Measurements from ENCODE around the gene DEFB132.
A peak's percentile ranks its signal among the peaks of the same experiment; 100 is the strongest.
"Not testable (repeated sequence)": the region's sequence is repeated elsewhere in the genome, so short reads cannot be mapped to it uniquely, and the experiment has no call there.

DEFB132 gene

GRCh38 chr20:257419-257818, at the start of gene DEFB132:
Gene DEFB132, plus strand, starts transcription at chr20:257724. Its CDS starts 55 bp downstream, at chr20:257779.
- DNase-seq (ENCODE audit: low spot score) = no peak

GRCh38 chr20:208942-209566, 48.5 kb upstream of the DEFB132 start:
- peak; percentile 54 for DNase-seq (ENCODE audit: low spot score)

- no peak for DNase-seq (ENCODE audit: low spot score)
Measured at GRCh38 chr20:210809-211502, 46.6 kb upstream of the DEFB132 start.

- DNase-seq (ENCODE audit: low spot score) = no peak
Measured at GRCh38 chr20:214383-214782, 43.1 kb upstream of the DEFB132 start.

GRCh38 chr20:215796-216195, 41.7 kb upstream of the DEFB132 start:
- no peak for DNase-seq (ENCODE audit: low spot score)

GRCh38 chr20:217266-217665, 40.3 kb upstream of the DEFB132 start:
- no peak for DNase-seq (ENCODE audit: low spot score)

- DNase-seq (ENCODE audit: low spot score) = peak; percentile 30
Measured at GRCh38 chr20:219290-220115, 38.0 kb upstream of the DEFB132 start.

- no peak for DNase-seq (ENCODE audit: low spot score)
Measured at GRCh38 chr20:221258-221830, 36.2 kb upstream of the DEFB132 start.

GRCh38 chr20:225879-226278, 31.6 kb upstream of the DEFB132 start:
- DNase-seq (ENCODE audit: low spot score) = not testable (repeated sequence)

GRCh38 chr20:226958-227357, 30.6 kb upstream of the DEFB132 start, which contains the start of gene DEFB129:
Gene DEFB129, plus strand, starts transcription at chr20:227258. Its CDS starts 31 bp downstream, at chr20:227289.
- no peak for DNase-seq (ENCODE audit: low spot score)

GRCh38 chr20:227439-228105, 30.0 kb upstream of the DEFB132 start:
- no peak for DNase-seq (ENCODE audit: low spot score)

- peak; percentile 15 for DNase-seq (ENCODE audit: low spot score)
Measured at GRCh38 chr20:235891-236290, 21.6 kb upstream of the DEFB132 start.

- DNase-seq (ENCODE audit: low spot score) = no peak
Measured at GRCh38 chr20:237489-237888, 20.0 kb upstream of the DEFB132 start.

- no peak for DNase-seq (ENCODE audit: low spot score)
Measured at GRCh38 chr20:237929-238328, 19.6 kb upstream of the DEFB132 start.

GRCh38 chr20:242905-243304, 14.6 kb upstream of the DEFB132 start:
- no peak for DNase-seq (ENCODE audit: low spot score)

GRCh38 chr20:251354-251753, 6.2 kb upstream of the DEFB132 start:
- DNase-seq (ENCODE audit: low spot score) = no peak

GRCh38 chr20:252801-253200, 4.7 kb upstream of the DEFB132 start:
- DNase-seq (ENCODE audit: low spot score) = no peak

- DNase-seq (ENCODE audit: low spot score) = not testable (repeated sequence)
Measured at GRCh38 chr20:253447-253846, 4.1 kb upstream of the DEFB132 start.

- DNase-seq (ENCODE audit: low spot score) = no peak
Measured at GRCh38 chr20:258269-258858, 840 bp downstream of the DEFB132 start.

GRCh38 chr20:258963-259362, 1.4 kb downstream of the DEFB132 start:
- peak; percentile 33 for DNase-seq (ENCODE audit: low spot score)

- no peak for DNase-seq (ENCODE audit: low spot score)
Measured at GRCh38 chr20:259981-260380, 2.5 kb downstream of the DEFB132 start.
